WERI-Rb-1 (cell line): ENCODE data around the gene HACD4.

Experiments used
- DNase-seq: peaks from one replicate; pipeline ENCODE4 v3.0.0-alpha.2; 2020
- H3K27ac ChIP-seq: fragments of 250-450 bp; sonication (Bioruptor Pico); 2 replicates; pipeline ENCODE4 v1.5.1; 2020; ENCODE audit warnings: mild to moderate bottlenecking, moderate library complexity
- H3K27me3 ChIP-seq: fragments of 250-450 bp; sonication (Bioruptor Pico); 2 replicates; pipeline ENCODE4 v1.5.1; 2021; ENCODE audit warnings: mild to moderate bottlenecking, low read depth, moderate library complexity; ENCODE audit not compliant: insufficient read depth, severe bottlenecking
- H3K36me3 ChIP-seq: fragments of 250-450 bp; sonication (Bioruptor Pico); 2 replicates; pipeline ENCODE4 v1.5.1; 2020; ENCODE audit warnings: mild to moderate bottlenecking, moderate library complexity
- H3K4me3 ChIP-seq: 2 replicates; pipeline ENCODE4 v1.5.1; 2011; ENCODE audit warnings: low read depth, mild to moderate bottlenecking, control low read depth, low read length
- H3K9me3 ChIP-seq: fragments of 250-450 bp; sonication (Bioruptor Pico); 2 replicates; pipeline ENCODE4 v1.5.1; 2021; ENCODE audit warnings: mild to moderate bottlenecking, moderate library complexity; ENCODE audit not compliant: severe bottlenecking
- TF ChIP-seq, protein P1 (sequence below): IDR thresholded peaks from 2 replicates; pipeline ENCODE4 v1.5.1; 2011; ENCODE audit warnings: low read depth, mild to moderate bottlenecking, control low read depth, inconsistent platforms, low read length

HACD4 gene

DNA sequence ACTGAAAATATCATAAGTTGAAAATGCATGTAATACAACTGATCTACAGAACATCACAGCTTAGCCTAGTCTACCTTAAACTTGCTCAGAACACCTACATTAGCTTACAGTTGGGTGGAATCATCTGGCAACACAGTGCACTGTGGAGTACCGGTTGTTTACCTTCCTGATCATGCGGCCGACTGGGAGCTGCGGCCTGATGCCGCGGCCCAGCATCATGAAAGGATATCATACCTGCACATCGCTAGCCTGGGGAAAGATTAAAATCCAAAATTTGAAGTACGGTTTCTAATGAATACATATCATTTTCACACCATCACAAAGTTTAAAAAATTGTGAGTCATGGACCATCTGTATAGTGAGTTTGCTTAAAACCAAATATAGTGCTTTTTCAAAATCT lies 1.8 kb downstream of the HACD4 start:
- no peaks in the 10 kb centered on the region for H3K36me3 ChIP-seq
- no peak overlapping the region for H3K4me3 ChIP-seq
- H3K9me3 ChIP-seq: no peaks in the 10 kb centered on the region
- TF ChIP-seq, protein P1, sequence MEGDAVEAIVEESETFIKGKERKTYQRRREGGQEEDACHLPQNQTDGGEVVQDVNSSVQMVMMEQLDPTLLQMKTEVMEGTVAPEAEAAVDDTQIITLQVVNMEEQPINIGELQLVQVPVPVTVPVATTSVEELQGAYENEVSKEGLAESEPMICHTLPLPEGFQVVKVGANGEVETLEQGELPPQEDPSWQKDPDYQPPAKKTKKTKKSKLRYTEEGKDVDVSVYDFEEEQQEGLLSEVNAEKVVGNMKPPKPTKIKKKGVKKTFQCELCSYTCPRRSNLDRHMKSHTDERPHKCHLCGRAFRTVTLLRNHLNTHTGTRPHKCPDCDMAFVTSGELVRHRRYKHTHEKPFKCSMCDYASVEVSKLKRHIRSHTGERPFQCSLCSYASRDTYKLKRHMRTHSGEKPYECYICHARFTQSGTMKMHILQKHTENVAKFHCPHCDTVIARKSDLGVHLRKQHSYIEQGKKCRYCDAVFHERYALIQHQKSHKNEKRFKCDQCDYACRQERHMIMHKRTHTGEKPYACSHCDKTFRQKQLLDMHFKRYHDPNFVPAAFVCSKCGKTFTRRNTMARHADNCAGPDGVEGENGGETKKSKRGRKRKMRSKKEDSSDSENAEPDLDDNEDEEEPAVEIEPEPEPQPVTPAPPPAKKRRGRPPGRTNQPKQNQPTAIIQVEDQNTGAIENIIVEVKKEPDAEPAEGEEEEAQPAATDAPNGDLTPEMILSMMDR: no peak
- no peak for DNase-seq
- peaks cover 4% of the 10 kb centered on the region for H3K27me3 ChIP-seq
- H3K27ac ChIP-seq: no peak overlapping the region

GRCh38 chr9:21028466-21028865 lies 3.0 kb downstream of the HACD4 start:
- Histone ChIP-seq H3K27me3 (no peaks in the 10 kb centered on the region), H3K9me3 (no peaks in the 10 kb centered on the region), H3K36me3 (no peaks in the 10 kb centered on the region), H3K4me3 (no peak overlapping the region), H3K27ac (no peak overlapping the region)
- TF ChIP-seq, protein P1: no peak
- no peak for DNase-seq

- TF ChIP-seq, protein P1: no peak
- H3K36me3 ChIP-seq: no peaks in the 10 kb centered on the region
- H3K27ac ChIP-seq: no peak overlapping the region
- H3K27me3 ChIP-seq: no peaks in the 10 kb centered on the region
- no peak overlapping the region for H3K4me3 ChIP-seq
- no peak for DNase-seq
- no peaks in the 10 kb centered on the region for H3K9me3 ChIP-seq
Measured at GRCh38 chr9:21027295-21027694, 4.1 kb downstream of the HACD4 start.

DNA sequence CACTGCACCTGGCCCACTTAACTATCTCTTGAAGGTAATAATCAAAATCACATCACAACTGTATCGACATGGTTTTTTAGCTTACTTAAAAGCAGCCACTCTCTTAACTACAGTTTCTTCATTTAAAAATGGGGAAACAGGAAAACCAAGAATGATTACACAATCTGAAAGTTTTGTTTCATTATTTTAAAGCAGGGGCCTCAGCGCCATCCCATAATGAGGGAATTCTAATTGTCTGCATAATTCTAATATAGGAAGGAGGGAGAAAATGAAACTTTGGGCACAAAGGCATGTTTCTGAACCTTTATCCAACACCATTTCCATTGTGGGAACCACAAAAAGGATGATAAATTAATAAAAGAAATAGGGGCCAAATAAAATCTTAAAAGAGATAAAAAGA lies 7.6 kb downstream of the HACD4 start:
- DNase-seq: no peak
- TF ChIP-seq, protein P1: no peak
- Histone ChIP-seq H3K4me3 (no peak overlapping the region), H3K36me3 (no peaks in the 10 kb centered on the region), H3K27ac (no peak overlapping the region), H3K27me3 (no peaks in the 10 kb centered on the region), H3K9me3 (no peaks in the 10 kb centered on the region)

DNA sequence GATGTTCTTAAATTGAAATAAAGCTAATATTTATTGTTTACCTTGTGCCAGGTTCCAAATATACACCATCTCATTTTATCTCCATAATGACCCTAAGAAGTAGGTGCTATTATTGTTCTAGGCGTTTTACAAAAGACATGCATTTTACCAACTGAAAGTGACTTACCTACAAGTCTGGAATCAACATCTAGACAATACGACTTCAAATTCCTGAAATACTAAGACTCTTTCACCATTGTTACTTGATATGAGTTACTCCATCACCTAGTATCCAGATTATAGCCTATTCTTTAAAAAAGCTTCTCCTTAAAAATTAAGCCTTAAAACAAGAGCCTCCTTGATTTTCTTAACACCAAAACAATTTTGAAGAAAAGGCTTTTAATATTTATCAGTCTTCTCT lies 13.3 kb downstream of the HACD4 start:
- TF ChIP-seq, protein P1: no peak
- Histone ChIP-seq H3K27ac (no peak overlapping the region), H3K4me3 (no peak overlapping the region), H3K27me3 (no peaks in the 10 kb centered on the region), H3K9me3 (no peaks in the 10 kb centered on the region), H3K36me3 (no peaks in the 10 kb centered on the region)
- no peak for DNase-seq

GRCh38 chr9:21016701-21017491 lies 14.5 kb downstream of the HACD4 start:
- no peaks in the 10 kb centered on the region for H3K9me3 ChIP-seq
- no peak for DNase-seq
- H3K36me3 ChIP-seq: no peaks in the 10 kb centered on the region
- no peak overlapping the region for H3K4me3 ChIP-seq
- TF ChIP-seq, protein P1: no peak
- H3K27ac ChIP-seq: no peak overlapping the region
- H3K27me3 ChIP-seq: no peaks in the 10 kb centered on the region
